Measurements from ENCODE around the gene UBE2D2.
"Not testable (repeated sequence)": the region's sequence is repeated elsewhere in the genome, so short reads cannot be mapped to it uniquely, and the experiment has no call there.

UBE2D2 gene

GRCh38 chr5:139593076-139593475 is 31.9 kb downstream of the UBE2D2 start:
- not testable (repeated sequence) for H3K4me3 ChIP-seq (ENCODE audit: low read depth in 1 of 2, low read length in 2 of 2); H3K36me3 ChIP-seq (ENCODE audit: control insufficient read depth in 1 of 2, insufficient read depth in 2 of 2, low read length in 2 of 2); H3K27ac ChIP-seq (ENCODE audit: low read length); H3K27me3 ChIP-seq (ENCODE audit: low read depth, low read length); H3K4me1 ChIP-seq (ENCODE audit: control insufficient read depth in 1 of 2, insufficient read depth in 2 of 2, low read length in 2 of 2); H3K9me3 ChIP-seq (ENCODE audit: control insufficient read depth in 1 of 2, low read length in 2 of 2)

- H3K4me1 ChIP-seq (ENCODE audit: control insufficient read depth in 1 of 2, insufficient read depth in 2 of 2, low read length in 2 of 2) = peaks cover 0 to 6% of the 10 kb centered on the region in 2 donors
- no peaks in the 10 kb centered on the region for H3K36me3 ChIP-seq (ENCODE audit: control insufficient read depth in 1 of 2, insufficient read depth in 2 of 2, low read length in 2 of 2)
- H3K9me3 ChIP-seq (ENCODE audit: control insufficient read depth in 1 of 2, low read length in 2 of 2) = no peaks in the 10 kb centered on the region
- no peak overlapping the region for H3K27ac ChIP-seq (ENCODE audit: low read length)
- no peaks in the 10 kb centered on the region for H3K27me3 ChIP-seq (ENCODE audit: low read depth, low read length)
- no peak overlapping the region for H3K4me3 ChIP-seq (ENCODE audit: low read depth in 1 of 2, low read length in 2 of 2)
Measured at GRCh38 chr5:139593716-139594319, 32.7 kb downstream of the UBE2D2 start.

DNA sequence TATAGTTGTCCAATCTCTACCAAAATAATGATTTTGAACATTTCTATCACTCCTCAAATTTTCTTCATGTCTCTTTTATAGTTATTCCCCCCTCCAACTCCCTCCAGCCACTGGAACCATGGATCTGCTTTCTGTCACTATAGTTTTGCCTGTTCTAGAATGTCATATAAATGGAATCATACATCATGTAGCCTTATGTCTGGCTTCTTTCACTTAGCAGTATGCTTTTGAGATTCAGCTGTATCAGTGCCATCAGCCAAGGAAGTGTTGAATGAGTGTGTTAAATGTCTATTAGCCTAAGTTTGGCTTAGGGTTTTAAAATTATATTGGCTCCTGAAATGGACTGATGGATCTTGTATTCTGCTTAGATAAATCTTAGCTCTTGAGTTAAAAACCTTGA is 36.0 kb downstream of the UBE2D2 start:
- Histone ChIP-seq H3K4me3 (ENCODE audit: low read depth in 1 of 2, low read length in 2 of 2) (no peak overlapping the region), H3K27ac (ENCODE audit: low read length) (no peak overlapping the region), H3K4me1 (ENCODE audit: control insufficient read depth in 1 of 2, insufficient read depth in 2 of 2, low read length in 2 of 2) (peaks cover 0 to 6% of the 10 kb centered on the region in 2 donors), H3K9me3 (ENCODE audit: control insufficient read depth in 1 of 2, low read length in 2 of 2) (no peaks in the 10 kb centered on the region), H3K27me3 (ENCODE audit: low read depth, low read length) (no peaks in the 10 kb centered on the region), H3K36me3 (ENCODE audit: control insufficient read depth in 1 of 2, insufficient read depth in 2 of 2, low read length in 2 of 2) (peaks cover 0 to 16% of the 10 kb centered on the region in 2 donors)

- not testable (repeated sequence) for H3K27me3 ChIP-seq (ENCODE audit: low read depth, low read length); H3K4me3 ChIP-seq (ENCODE audit: low read depth in 1 of 2, low read length in 2 of 2); H3K27ac ChIP-seq (ENCODE audit: low read length); H3K4me1 ChIP-seq (ENCODE audit: control insufficient read depth in 1 of 2, insufficient read depth in 2 of 2, low read length in 2 of 2); H3K9me3 ChIP-seq (ENCODE audit: control insufficient read depth in 1 of 2, low read length in 2 of 2)
- H3K36me3 ChIP-seq (ENCODE audit: control insufficient read depth in 1 of 2, insufficient read depth in 2 of 2, low read length in 2 of 2) = peaks cover 4 to 24% of the 10 kb centered on the region in 2 donors
Measured at GRCh38 chr5:139598601-139598965, 37.4 kb downstream of the UBE2D2 start.

GRCh38 chr5:139600336-139600949 is 39.3 kb downstream of the UBE2D2 start:
- no peak overlapping the region for H3K4me3 ChIP-seq (ENCODE audit: low read depth in 1 of 2, low read length in 2 of 2)

GRCh38 chr5:139601429-139601828 is 40.3 kb downstream of the UBE2D2 start:
- no peaks in the 10 kb centered on the region for H3K9me3 ChIP-seq (ENCODE audit: control insufficient read depth in 1 of 2, low read length in 2 of 2)
- peaks cover 4 to 24% of the 10 kb centered on the region in 2 donors for H3K36me3 ChIP-seq (ENCODE audit: control insufficient read depth in 1 of 2, insufficient read depth in 2 of 2, low read length in 2 of 2)
- no peak overlapping the region for H3K27ac ChIP-seq (ENCODE audit: low read length)
- no peaks in the 10 kb centered on the region for H3K4me1 ChIP-seq (ENCODE audit: control insufficient read depth in 1 of 2, insufficient read depth in 2 of 2, low read length in 2 of 2)
- H3K4me3 ChIP-seq (ENCODE audit: low read depth in 1 of 2, low read length in 2 of 2) = no peak overlapping the region
- no peaks in the 10 kb centered on the region for H3K27me3 ChIP-seq (ENCODE audit: low read depth, low read length)

More at GRCh38 chr5:139600336-139600949, 39.3 kb downstream of the UBE2D2 start:
- H3K36me3 ChIP-seq (ENCODE audit: control insufficient read depth in 1 of 2, insufficient read depth in 2 of 2, low read length in 2 of 2) = peaks cover 4 to 24% of the 10 kb centered on the region in 2 donors
- no peaks in the 10 kb centered on the region for H3K27me3 ChIP-seq (ENCODE audit: low read depth, low read length)
- no peaks in the 10 kb centered on the region for H3K4me1 ChIP-seq (ENCODE audit: control insufficient read depth in 1 of 2, insufficient read depth in 2 of 2, low read length in 2 of 2)
- no peak overlapping the region for H3K27ac ChIP-seq (ENCODE audit: low read length)
- no peaks in the 10 kb centered on the region for H3K9me3 ChIP-seq (ENCODE audit: control insufficient read depth in 1 of 2, low read length in 2 of 2)

DNA sequence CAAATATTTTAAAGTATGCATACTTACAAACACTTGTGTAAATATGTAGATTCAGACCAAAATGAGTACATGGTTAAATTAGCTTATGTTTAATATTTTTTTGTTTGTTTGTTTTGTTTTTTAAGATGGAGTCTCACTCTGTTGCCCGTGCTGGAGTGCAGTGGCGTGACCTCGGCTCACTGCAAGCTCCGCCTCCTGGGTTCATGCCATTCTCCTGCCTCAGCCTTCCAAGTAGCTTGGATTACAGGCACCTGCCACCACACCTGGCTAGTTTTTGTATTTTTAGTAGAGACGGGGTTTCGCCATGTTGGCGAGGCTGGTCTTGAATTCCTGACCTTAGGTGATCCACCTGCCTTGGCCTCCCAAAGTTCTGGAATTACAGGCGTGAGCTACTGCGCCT is 40.8 kb downstream of the UBE2D2 start:
- H3K27me3 ChIP-seq (ENCODE audit: low read depth, low read length); H3K9me3 ChIP-seq (ENCODE audit: control insufficient read depth in 1 of 2, low read length in 2 of 2); H3K27ac ChIP-seq (ENCODE audit: low read length); H3K4me1 ChIP-seq (ENCODE audit: control insufficient read depth in 1 of 2, insufficient read depth in 2 of 2, low read length in 2 of 2); H3K4me3 ChIP-seq (ENCODE audit: low read depth in 1 of 2, low read length in 2 of 2): not testable (repeated sequence)
- peaks cover 4 to 24% of the 10 kb centered on the region in 2 donors for H3K36me3 ChIP-seq (ENCODE audit: control insufficient read depth in 1 of 2, insufficient read depth in 2 of 2, low read length in 2 of 2)

- no peaks in the 10 kb centered on the region for H3K27me3 ChIP-seq (ENCODE audit: low read depth, low read length)
- no peaks in the 10 kb centered on the region for H3K9me3 ChIP-seq (ENCODE audit: control insufficient read depth in 1 of 2, low read length in 2 of 2)
- peaks cover 0 to 4% of the 10 kb centered on the region in 2 donors for H3K4me1 ChIP-seq (ENCODE audit: control insufficient read depth in 1 of 2, insufficient read depth in 2 of 2, low read length in 2 of 2)
- peaks cover 4 to 16% of the 10 kb centered on the region in 2 donors for H3K36me3 ChIP-seq (ENCODE audit: control insufficient read depth in 1 of 2, insufficient read depth in 2 of 2, low read length in 2 of 2)
- H3K27ac ChIP-seq (ENCODE audit: low read length) = no peak overlapping the region
- no peak overlapping the region for H3K4me3 ChIP-seq (ENCODE audit: low read depth in 1 of 2, low read length in 2 of 2)
Measured at GRCh38 chr5:139605887-139606286, 44.7 kb downstream of the UBE2D2 start.

- Histone ChIP-seq H3K36me3 (ENCODE audit: control insufficient read depth in 1 of 2, insufficient read depth in 2 of 2, low read length in 2 of 2) (peaks cover 0 to 7% of the 10 kb centered on the region in 2 donors), H3K27ac (ENCODE audit: low read length) (no peak overlapping the region), H3K4me3 (ENCODE audit: low read depth in 1 of 2, low read length in 2 of 2) (no peak overlapping the region), H3K9me3 (ENCODE audit: control insufficient read depth in 1 of 2, low read length in 2 of 2) (no peaks in the 10 kb centered on the region), H3K27me3 (ENCODE audit: low read depth, low read length) (no peaks in the 10 kb centered on the region), H3K4me1 (ENCODE audit: control insufficient read depth in 1 of 2, insufficient read depth in 2 of 2, low read length in 2 of 2) (peaks cover 0 to 4% of the 10 kb centered on the region in 2 donors)
Measured at GRCh38 chr5:139611703-139612584, 50.8 kb downstream of the UBE2D2 start.

DNA sequence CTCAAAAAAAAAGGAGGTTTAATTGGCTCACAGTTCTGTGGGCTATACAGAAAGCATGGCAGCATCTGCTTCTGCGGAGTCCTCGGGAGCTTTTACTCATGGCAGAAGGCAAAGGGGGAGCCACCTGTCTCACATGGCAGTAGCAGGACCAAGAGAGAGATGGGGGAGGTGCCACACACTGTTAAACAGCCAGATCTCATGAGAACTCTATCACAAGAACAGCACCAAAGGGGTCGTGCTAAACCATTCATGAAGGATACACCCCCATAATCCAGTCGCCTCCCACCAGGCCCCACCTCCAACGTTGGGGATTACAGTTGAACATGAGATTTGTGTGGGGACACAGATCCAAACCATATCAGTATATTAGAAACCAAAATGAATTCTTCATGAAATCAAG is 58.7 kb downstream of the UBE2D2 start:
- no peaks in the 10 kb centered on the region for H3K9me3 ChIP-seq (ENCODE audit: control insufficient read depth in 1 of 2, low read length in 2 of 2)
- no peaks in the 10 kb centered on the region for H3K4me1 ChIP-seq (ENCODE audit: control insufficient read depth in 1 of 2, insufficient read depth in 2 of 2, low read length in 2 of 2)
- no peak overlapping the region for H3K27ac ChIP-seq (ENCODE audit: low read length)
- H3K27me3 ChIP-seq (ENCODE audit: low read depth, low read length) = no peaks in the 10 kb centered on the region
- no peak overlapping the region for H3K4me3 ChIP-seq (ENCODE audit: low read depth in 1 of 2, low read length in 2 of 2)
- H3K36me3 ChIP-seq (ENCODE audit: control insufficient read depth in 1 of 2, insufficient read depth in 2 of 2, low read length in 2 of 2) = peaks cover 29 to 39% of the 10 kb centered on the region in 2 donors

GRCh38 chr5:139625398-139625797 is 64.3 kb downstream of the UBE2D2 start:
- not testable (repeated sequence) for H3K4me1 ChIP-seq (ENCODE audit: control insufficient read depth in 1 of 2, insufficient read depth in 2 of 2, low read length in 2 of 2); H3K27ac ChIP-seq (ENCODE audit: low read length); H3K27me3 ChIP-seq (ENCODE audit: low read depth, low read length); H3K4me3 ChIP-seq (ENCODE audit: low read depth in 1 of 2, low read length in 2 of 2); H3K9me3 ChIP-seq (ENCODE audit: control insufficient read depth in 1 of 2, low read length in 2 of 2)
- peaks cover 39 to 66% of the 10 kb centered on the region in 2 donors for H3K36me3 ChIP-seq (ENCODE audit: control insufficient read depth in 1 of 2, insufficient read depth in 2 of 2, low read length in 2 of 2)
